K562 (cell line): Measurements from ENCODE around the gene RASGRP4. TPM values are rescaled to one million over a fixed set of nuclear protein-coding genes. Genes with fewer than 3 reads are reported as not detected.

ENCODE experiments used
- CBX3 ChIP-seq, 2 experiments: IDR thresholded peaks; 1 replicate in 1 of 2; 2 replicates in 1 of 2; pipeline ENCODE4 v1.6.1; 2012; ENCODE audit warnings: inconsistent platforms in 2 of 2, low read length in 2 of 2, borderline replicate concordance in 1 of 2, control low read depth in 1 of 2
- CEBPB ChIP-seq: fragments of 450-650 bp; IDR thresholded peaks from 2 replicates; pipeline ENCODE4 v1.6.1; 2016; ENCODE audit warnings: missing genetic modification characterization, missing compliant biosample characterization
- CSDE1 ChIP-seq, 2 experiments: fragments of 450-650 bp; IDR thresholded peaks; 2 replicates each; pipeline ENCODE4 v1.6.1; 2016; ENCODE audit warnings: mild to moderate bottlenecking in 1 of 2
- FOXP1 ChIP-seq: sonication (generic); formaldehyde crosslinking; IDR thresholded peaks from 2 replicates; pipeline ENCODE4 v1.8.0; 2022; ENCODE audit warnings: mild to moderate bottlenecking, missing genetic modification reagents
- KAT7 ChIP-seq: sonication (generic); formaldehyde crosslinking; IDR thresholded peaks from 2 replicates; pipeline ENCODE4 v1.8.0; 2022; ENCODE audit warnings: missing genetic modification reagents, mild to moderate bottlenecking, borderline replicate concordance
- MAX ChIP-seq: sonication (generic); formaldehyde crosslinking; IDR thresholded peaks from 2 replicates; pipeline ENCODE4 v1.9.0; 2022; ENCODE audit warnings: mild to moderate bottlenecking, missing genetic modification reagents
- NCOR1 ChIP-seq: fragments of 450-650 bp; IDR thresholded peaks from 2 replicates; pipeline ENCODE4 v1.6.1; 2016; ENCODE audit warnings: mild to moderate bottlenecking, moderate library complexity
- POLR2A ChIP-seq: fragments of 450-650 bp; conservative IDR thresholded peaks from 2 replicates; pipeline ENCODE4 v1.6.1; 2016
- POLR3A ChIP-seq: IDR thresholded peaks from 2 replicates; pipeline ENCODE4 v1.6.1; 2011; ENCODE audit warnings: borderline replicate concordance, mild to moderate bottlenecking, moderate library complexity; ENCODE audit not compliant: insufficient read length, insufficient read depth; ENCODE audit errors: extremely low read depth
- POU5F1 ChIP-seq: fragments of 150-350 bp; IDR thresholded peaks from 2 replicates; pipeline ENCODE4 v1.6.1; 2014; ENCODE audit warnings: borderline replicate concordance, low read length, low read depth, mild to moderate bottlenecking; ENCODE audit not compliant: partially characterized antibody
- RBM17 ChIP-seq: fragments of 200-400 bp; formaldehyde crosslinking; IDR thresholded peaks from 2 replicates; pipeline ENCODE4 v1.6.1; 2017; ENCODE audit warnings: low read depth, mild to moderate bottlenecking, low read length, borderline replicate concordance
- REST ChIP-seq, 2 experiments: fragments of 450-650 bp; formaldehyde crosslinking in 1 of 2; IDR thresholded peaks; 2 replicates each; pipeline versions ENCODE4 v1.4.0 to v1.6.1; 2014 to 2020; ENCODE audit warnings: mild to moderate bottlenecking in 2 of 2, borderline replicate concordance in 1 of 2, low read depth in 1 of 2
- SIN3A ChIP-seq, 2 experiments: fragments of 150-350 bp in 1 of 2; IDR thresholded peaks; 2 replicates each; pipeline ENCODE4 v1.6.1; 2011 to 2016; ENCODE audit warnings: borderline replicate concordance in 2 of 2, low read depth in 2 of 2, low read length in 2 of 2, mild to moderate bottlenecking in 2 of 2, moderate library complexity in 2 of 2; ENCODE audit not compliant: control insufficient read depth in 1 of 2
- SP1 ChIP-seq: sonication (generic); formaldehyde crosslinking; IDR thresholded peaks from 2 replicates; pipeline ENCODE4 v1.8.1; 2022; ENCODE audit warnings: mild to moderate bottlenecking, missing genetic modification reagents
- ZFX ChIP-seq: sonication (generic); formaldehyde crosslinking; IDR thresholded peaks from 2 replicates; pipeline ENCODE4 v1.8.0; 2022; ENCODE audit warnings: mild to moderate bottlenecking, missing genetic modification reagents, moderate library complexity
- ZNF224 ChIP-seq: sonication (generic); formaldehyde crosslinking; IDR thresholded peaks from 2 replicates; pipeline ENCODE4 v1.8.0; 2022; ENCODE audit warnings: mild to moderate bottlenecking, missing genetic modification reagents
- ZNF232 ChIP-seq: sonication (generic); formaldehyde crosslinking; IDR thresholded peaks from 2 replicates; pipeline ENCODE4 v1.8.0; 2022; ENCODE audit warnings: mild to moderate bottlenecking, missing genetic modification reagents
- polyA plus RNA-seq, 8 experiments: library from polyadenylated mRNA; depleted of rRNA in 4 of 8; stranded (reverse) in 5 of 8; unstranded in 3 of 8; fragments of >200 nt; fragmentation: Nextera tagmentation in 2 of 8; fragmentation: Illumina TruSeq in 1 of 8; extraction: Ambion mirVana in 2 of 8; extraction: Trizol in 1 of 8; gene quantifications; 2 replicates each; pipeline versions ENCODE4 v1.2.1 to v1.2.3, GENCODE V29; 2011 to 2014; ENCODE audit warnings: inconsistent platforms in 1 of 8, missing spikeins in 1 of 8
- total RNA-seq, 7 experiments: library from RNA; depleted of rRNA in 6 of 7; stranded (reverse); fragments of >200 nt in 6 of 7; fragmentation: Illumina TruSeq in 2 of 7; extraction: Trizol in 2 of 7; gene quantifications; 2 replicates each; pipeline versions ENCODE4 v1.2.1 to v1.2.3, GENCODE V29; 2011 to 2021; ENCODE audit warnings: low replicate concordance in 1 of 7
- TF ChIP-seq, protein P1 (sequence below): fragments of 450-650 bp; IDR thresholded peaks from 2 replicates; pipeline ENCODE4 v1.6.1; 2016; ENCODE audit warnings: antibody characterized with exemption

Gene RASGRP4
- total and polyA plus RNA-seq, 9 of the 15 experiments (the other 6 are each of a cell fraction or from before 2014, with no cell fraction given) = 0.39 to 4.6 (median 3.8) TPM

DNA sequence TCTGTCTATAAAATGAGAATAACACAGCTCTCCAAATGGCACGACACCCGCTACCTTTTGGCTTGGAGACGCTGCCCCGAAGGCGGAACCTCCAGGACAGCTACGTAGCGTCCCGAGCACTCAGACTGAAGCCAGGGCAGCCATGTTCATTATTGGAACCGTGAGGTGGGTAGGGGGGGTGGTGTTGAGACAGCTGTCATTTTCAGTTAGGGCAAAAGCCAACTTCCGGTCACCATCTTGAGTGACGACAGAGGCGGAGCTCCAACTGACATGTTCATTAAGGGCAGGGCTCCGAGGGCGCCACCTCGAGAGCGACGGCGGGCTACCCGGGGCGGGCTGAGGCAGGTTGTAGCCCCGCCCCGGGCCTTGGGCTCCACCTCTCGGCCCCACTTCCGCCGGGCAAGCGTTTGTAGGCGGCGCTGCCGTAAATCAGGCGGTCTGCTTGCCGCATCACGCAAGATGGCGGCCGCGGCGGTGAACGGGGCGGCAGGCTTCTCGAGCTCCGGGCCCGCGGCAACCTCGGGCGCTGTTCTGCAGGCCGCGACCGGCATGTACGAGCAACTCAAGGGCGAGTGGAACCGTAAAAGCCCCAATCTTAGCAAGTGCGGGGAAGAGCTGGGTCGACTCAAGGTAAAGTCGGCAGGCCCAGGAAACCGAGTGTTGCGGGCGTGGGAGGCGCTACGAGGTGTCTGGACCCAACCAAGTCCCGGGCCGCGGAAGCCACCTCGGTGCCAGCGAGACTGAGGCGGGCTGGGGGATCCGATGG, 51.5 kb downstream of the RASGRP4 start, which contains the start of gene PSMD8 (continued):
- TF ChIP-seq REST (IDR thresholded peaks at IDR 0.05; ENCODE audit: borderline replicate concordance) (peak; percentile 28; the same call in 1 of the 2 replicates), REST (CRISPR knock-in tag; IDR thresholded peaks at IDR 0.05; ENCODE audit: low read depth) (peak; percentile 63; the same call in 1 of the 2 replicates), KAT7 (peak; percentile 99), CEBPB (tag) (no peak), FOXP1 (CRISPR knock-in tag) (peak; percentile 62; the same call in 1 of the 2 replicates), POU5F1 (no peak), CSDE1 (IDR thresholded peaks at IDR 0.05) (peak; percentile 78 to 87; a peak in 2 of 4 replicates), NCOR1 (peak; percentile 37; the same call in 1 of the 2 replicates), MAX (CRISPR knock-in tag) (peak; percentile 78), SP1 (CRISPR knock-in tag) (peak; percentile 85), POLR3A (no peak), SIN3A (IDR thresholded peaks at IDR 0.05; ENCODE audit: borderline replicate concordance in 2 of 2, control insufficient read depth in 1 of 2, low read depth in 2 of 2, low read length in 2 of 2) (no peak), RBM17 (no peak), ZNF232 (CRISPR knock-in tag) (peak; percentile 45; the same call in 1 of the 2 replicates), ZNF224 (CRISPR knock-in tag) (no peak), POLR2A (peak; percentile 99), ZFX (peak; percentile 98), CBX3 (IDR thresholded peaks at IDR 0.05; ENCODE audit: borderline replicate concordance in 1 of 2, low read length in 2 of 2) (peak in 1 of 2 experiments; percentile 45; a peak in 1 of 3 replicates)
- TF ChIP-seq, protein P1, sequence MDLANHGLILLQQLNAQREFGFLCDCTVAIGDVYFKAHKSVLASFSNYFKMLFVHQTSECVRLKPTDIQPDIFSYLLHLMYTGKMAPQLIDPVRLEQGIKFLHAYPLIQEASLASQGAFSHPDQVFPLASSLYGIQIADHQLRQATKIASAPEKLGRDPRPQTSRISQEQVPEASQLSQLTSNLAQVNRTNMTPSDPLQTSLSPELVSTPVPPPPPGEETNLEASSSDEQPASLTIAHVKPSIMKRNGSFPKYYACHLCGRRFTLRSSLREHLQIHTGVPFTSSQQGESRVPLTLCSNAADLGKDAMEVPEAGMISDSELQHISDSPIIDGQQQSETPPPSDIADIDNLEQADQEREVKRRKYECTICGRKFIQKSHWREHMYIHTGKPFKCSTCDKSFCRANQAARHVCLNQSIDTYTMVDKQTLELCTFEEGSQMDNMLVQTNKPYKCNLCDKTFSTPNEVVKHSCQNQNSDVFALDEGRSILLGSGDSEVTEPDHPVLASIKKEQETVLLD = peak; percentile 74
